ENCODE results near the gene CAPN10.

The CAPN10 gene

GRCh38 chr2:240569998-240570530, 16.5 kb upstream of the CAPN10 start:
- H3K4me3 ChIP-seq (ENCODE audit: low read depth, low read length) = no peak overlapping the region
- in situ Hi-C loops (cut with HindIII; ENCODE audit: low pct_ligation_motif_present, low sequenced_read_pairs) = no loop called here

GRCh38 chr2:240570531-240571313, 15.8 kb upstream of the CAPN10 start:
- peaks cover 8% of the 10 kb centered on the region for H3K36me3 ChIP-seq (replicated peaks)
- H3K27ac ChIP-seq = no peak overlapping the region
- in situ Hi-C loops (cut with HindIII; ENCODE audit: low pct_ligation_motif_present, low sequenced_read_pairs) = no loop called here
- DNase-seq = no peak
- TF ChIP-seq CTCF (IDR thresholded peaks at IDR 0.05; ENCODE audit: low read depth, low read length, missing control alignments) = no peak
- no peaks in the 10 kb centered on the region for H3K27me3 ChIP-seq (replicated peaks)
- H3K4me3 ChIP-seq (ENCODE audit: low read depth, low read length) = no peak overlapping the region

More at GRCh38 chr2:240569998-240570530, 16.5 kb upstream of the CAPN10 start:
- DNase-seq = no peak
- Histone ChIP-seq H3K27ac (no peak overlapping the region), H3K27me3 (replicated peaks) (no peaks in the 10 kb centered on the region), H3K36me3 (replicated peaks) (peaks cover 7% of the 10 kb centered on the region)
- no peak for TF ChIP-seq CTCF (IDR thresholded peaks at IDR 0.05; ENCODE audit: low read depth, low read length, missing control alignments)

GRCh38 chr2:240571314-240571973, 15.1 kb upstream of the CAPN10 start:
- DNase-seq = no peak
- H3K4me3 ChIP-seq (ENCODE audit: low read depth, low read length) = no peak overlapping the region
- in situ Hi-C loops (cut with HindIII; ENCODE audit: low pct_ligation_motif_present, low sequenced_read_pairs) = no loop called here
- no peak for TF ChIP-seq CTCF (IDR thresholded peaks at IDR 0.05; ENCODE audit: low read depth, low read length, missing control alignments)
- no peak overlapping the region for H3K27ac ChIP-seq
- H3K27me3 ChIP-seq (replicated peaks) = no peaks in the 10 kb centered on the region
- H3K36me3 ChIP-seq (replicated peaks) = peaks cover 11% of the 10 kb centered on the region

- DNase-seq = no peak
- H3K36me3 ChIP-seq (replicated peaks) = peaks cover 16% of the 10 kb centered on the region
- no peak overlapping the region for H3K4me3 ChIP-seq (ENCODE audit: low read depth, low read length)
- in situ Hi-C loops (cut with HindIII; ENCODE audit: low pct_ligation_motif_present, low sequenced_read_pairs) = no loop called here
- H3K27ac ChIP-seq = no peak overlapping the region
- no peaks in the 10 kb centered on the region for H3K27me3 ChIP-seq (replicated peaks)
- TF ChIP-seq CTCF (IDR thresholded peaks at IDR 0.05; ENCODE audit: low read depth, low read length, missing control alignments) = no peak
These were observed 14.1 kb upstream of the CAPN10 start for GRCh38 chr2:240572141-240573031.

GRCh38 chr2:240573071-240573515, 13.4 kb upstream of the CAPN10 start:
- no peak overlapping the region for H3K27ac ChIP-seq
- no peak for TF ChIP-seq CTCF (IDR thresholded peaks at IDR 0.05; ENCODE audit: low read depth, low read length, missing control alignments)
- H3K36me3 ChIP-seq (replicated peaks) = peaks cover 20% of the 10 kb centered on the region
- no peaks in the 10 kb centered on the region for H3K27me3 ChIP-seq (replicated peaks)
- DNase-seq = no peak
- in situ Hi-C loops (cut with HindIII; ENCODE audit: low pct_ligation_motif_present, low sequenced_read_pairs) = no loop called here
- no peak overlapping the region for H3K4me3 ChIP-seq (ENCODE audit: low read depth, low read length)
